ENCODE measurements around the gene MGAT3.

- no peak for TF ChIP-seq RAD21 (conservative IDR thresholded peaks at IDR 0.05)
- TF ChIP-seq POLR2AphosphoS5 (IDR thresholded peaks at IDR 0.05), result no peak
- TF ChIP-seq, protein P1, sequence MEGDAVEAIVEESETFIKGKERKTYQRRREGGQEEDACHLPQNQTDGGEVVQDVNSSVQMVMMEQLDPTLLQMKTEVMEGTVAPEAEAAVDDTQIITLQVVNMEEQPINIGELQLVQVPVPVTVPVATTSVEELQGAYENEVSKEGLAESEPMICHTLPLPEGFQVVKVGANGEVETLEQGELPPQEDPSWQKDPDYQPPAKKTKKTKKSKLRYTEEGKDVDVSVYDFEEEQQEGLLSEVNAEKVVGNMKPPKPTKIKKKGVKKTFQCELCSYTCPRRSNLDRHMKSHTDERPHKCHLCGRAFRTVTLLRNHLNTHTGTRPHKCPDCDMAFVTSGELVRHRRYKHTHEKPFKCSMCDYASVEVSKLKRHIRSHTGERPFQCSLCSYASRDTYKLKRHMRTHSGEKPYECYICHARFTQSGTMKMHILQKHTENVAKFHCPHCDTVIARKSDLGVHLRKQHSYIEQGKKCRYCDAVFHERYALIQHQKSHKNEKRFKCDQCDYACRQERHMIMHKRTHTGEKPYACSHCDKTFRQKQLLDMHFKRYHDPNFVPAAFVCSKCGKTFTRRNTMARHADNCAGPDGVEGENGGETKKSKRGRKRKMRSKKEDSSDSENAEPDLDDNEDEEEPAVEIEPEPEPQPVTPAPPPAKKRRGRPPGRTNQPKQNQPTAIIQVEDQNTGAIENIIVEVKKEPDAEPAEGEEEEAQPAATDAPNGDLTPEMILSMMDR (IDR thresholded peaks at IDR 0.05; ENCODE audit: poor library complexity, severe bottlenecking), result no peak
- TF ChIP-seq TAF1 (IDR thresholded peaks at IDR 0.05; ENCODE audit: low read depth), result no peak
- TF ChIP-seq EZH2 (IDR thresholded peaks at IDR 0.05; ENCODE audit: borderline replicate concordance, insufficient read depth, low read length, poor library complexity, severe bottlenecking), result no peak
Observed at GRCh38 chr22:39482768-39483167, 26.0 kb downstream of the MGAT3 start.

Measured in neural cell (in vitro differentiated cells).